HG03558 (cell line): ENCODE results near the gene LRP5.

ENCODE experiments used
- ATAC-seq: cut with Tn5 transposase; IDR thresholded peaks from one replicate; pipeline ENCODE4 v1.9.1; 2021; ENCODE audit warnings: moderate number of reproducible peaks; ENCODE audit not compliant: unreplicated experiment; ENCODE audit errors: extremely low read depth

Gene LRP5

GRCh38 chr11:68312117-68312779, at the start of gene LRP5:
Gene LRP5 (plus strand): TSS chr11:68312591. CDS start chr11:68312715, 124 bp downstream.
- no peak for ATAC-seq

- no peak for ATAC-seq
Observed at GRCh38 chr11:68263444-68264035, 48.9 kb upstream of the LRP5 start.

DNA sequence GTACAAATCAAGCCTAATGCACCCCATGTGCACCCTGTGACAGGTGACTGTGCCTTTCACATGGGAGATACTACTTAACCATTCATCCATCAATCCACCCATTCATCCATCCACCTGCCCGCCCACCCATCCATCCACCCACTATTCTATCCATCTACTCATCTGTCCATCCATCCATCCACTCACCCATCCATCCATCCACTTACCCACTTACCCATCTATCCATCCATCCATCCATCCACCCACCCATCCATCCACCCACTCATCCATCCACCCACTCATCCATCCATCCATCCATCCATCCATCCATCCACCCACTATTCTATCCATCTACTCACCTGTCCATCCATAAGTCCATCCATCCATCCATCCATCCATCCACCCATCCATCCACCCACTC, 48.1 kb upstream of the LRP5 start:
- no peak for ATAC-seq

DNA sequence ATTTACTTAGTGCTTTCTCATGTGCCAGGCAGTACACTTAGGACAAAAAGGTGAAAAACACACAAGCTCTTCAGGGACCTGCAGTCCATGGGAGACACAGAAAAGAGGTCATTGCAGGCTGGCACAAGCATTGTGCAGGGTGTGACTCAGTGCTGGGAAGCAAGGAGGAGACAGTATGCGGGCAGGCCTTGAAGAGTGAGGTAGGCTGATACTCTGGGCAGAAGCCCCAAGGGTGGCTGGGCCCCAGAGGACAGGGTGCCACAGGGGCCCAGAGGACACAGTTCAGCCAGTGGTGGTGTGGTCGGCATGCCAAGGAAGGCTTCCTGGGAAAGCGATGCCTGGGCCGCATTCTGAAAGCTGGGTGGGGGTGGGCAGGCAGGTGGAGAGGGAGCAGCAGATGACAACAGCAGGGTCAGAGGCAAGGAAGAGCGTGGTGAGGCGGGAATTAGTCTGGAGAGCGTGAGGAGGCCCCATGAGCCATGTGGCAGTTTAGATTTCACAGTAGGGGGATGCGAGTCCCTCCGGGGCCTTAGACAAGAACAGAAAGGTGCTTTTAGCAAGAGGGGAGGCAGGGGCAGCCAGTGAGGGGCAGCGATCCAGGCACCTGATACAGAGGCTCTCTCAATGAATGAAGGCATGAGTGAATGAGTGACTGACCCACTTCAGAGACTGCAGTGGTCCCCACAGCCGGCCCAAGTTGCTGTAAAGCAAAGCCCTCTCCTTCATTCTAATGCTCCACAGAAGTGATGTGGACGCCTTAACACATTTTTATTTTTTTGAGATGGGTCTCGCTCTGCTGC, 47.5 kb upstream of the LRP5 start:
- no peak for ATAC-seq

- ATAC-seq: peak; percentile 59
Observed at GRCh38 chr11:68266121-68266891, 46.1 kb upstream of the LRP5 start.

DNA sequence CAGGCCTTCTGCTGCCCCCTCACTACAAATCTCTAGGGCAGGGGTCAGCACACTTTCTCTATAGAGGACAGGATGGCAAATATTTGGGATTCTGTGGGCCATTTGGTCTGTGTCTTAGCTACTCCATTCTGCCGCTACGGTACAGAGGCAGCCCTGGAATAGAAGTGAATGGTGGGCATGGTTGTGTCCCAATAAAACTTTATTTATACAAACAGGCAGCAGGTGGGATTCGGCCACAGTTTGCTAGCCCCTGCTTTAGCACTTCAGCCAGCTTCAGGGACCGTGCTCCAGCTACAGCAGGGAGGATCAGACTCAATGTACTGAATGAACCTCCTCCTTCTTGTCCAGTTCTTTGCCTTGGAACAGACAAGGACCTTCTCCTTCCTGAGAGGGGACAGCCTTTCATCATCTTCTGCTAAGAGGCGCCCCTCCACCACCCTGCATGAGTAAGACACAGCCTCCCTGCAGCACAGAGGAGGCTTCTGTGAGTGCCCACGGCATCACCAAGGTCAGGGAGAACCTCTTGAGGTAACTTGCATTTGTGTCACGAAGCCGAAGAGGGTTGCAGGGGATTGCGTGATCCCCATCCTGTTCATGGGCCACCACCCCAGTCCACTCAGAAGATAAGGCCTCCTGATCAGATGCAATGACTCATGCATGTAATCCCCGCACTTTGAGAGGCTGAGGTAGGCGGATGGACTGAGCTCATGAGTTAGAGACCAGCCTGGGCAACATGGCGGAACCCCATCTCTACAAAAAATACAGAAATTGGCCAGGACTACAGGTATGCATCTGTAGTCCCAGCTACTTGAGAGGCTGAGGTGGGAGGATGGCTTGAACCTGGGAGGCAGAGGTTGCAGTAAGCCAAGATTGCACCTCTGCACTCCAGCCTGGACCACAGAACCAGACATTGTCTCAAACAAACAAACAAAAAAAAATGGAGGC, 45.2 kb upstream of the LRP5 start:
- no peak for ATAC-seq

- no peak for ATAC-seq
Observed at GRCh38 chr11:68267881-68268240, 44.5 kb upstream of the LRP5 start.

DNA sequence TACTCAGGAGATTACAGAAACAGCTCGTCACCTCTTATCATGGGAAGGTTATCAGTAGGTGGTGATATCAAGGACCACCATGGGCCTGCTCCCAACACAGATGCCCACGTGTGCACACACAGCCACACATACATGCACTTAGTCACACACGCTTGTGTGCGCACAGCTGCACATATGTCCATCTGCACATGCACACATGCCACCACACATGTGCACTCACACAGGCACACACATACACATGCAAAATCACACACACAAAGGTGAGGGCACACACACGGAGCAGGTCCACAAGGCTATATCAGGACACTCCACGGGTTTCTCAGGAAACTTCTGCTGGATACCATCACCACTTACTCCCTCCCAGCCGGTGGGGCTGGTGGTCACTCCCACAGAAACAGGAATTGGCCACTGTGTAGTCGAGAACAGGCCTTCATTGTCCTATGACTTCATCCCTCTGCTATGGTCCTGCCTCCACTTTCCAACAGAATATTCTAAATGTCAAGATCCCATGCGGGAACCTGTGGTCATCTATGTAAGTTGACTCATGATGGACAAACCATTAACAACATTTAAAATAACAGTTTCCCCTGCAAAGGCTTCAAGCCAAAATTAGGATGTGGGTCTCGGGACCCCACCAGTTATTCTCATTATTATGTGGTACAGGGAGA, 42.8 kb upstream of the LRP5 start:
- ATAC-seq: no peak

GRCh38 chr11:68270196-68271022, 42.0 kb upstream of the LRP5 start:
- ATAC-seq: no peak

- ATAC-seq: no peak
Observed at GRCh38 chr11:68271023-68271780, 41.2 kb upstream of the LRP5 start.

DNA sequence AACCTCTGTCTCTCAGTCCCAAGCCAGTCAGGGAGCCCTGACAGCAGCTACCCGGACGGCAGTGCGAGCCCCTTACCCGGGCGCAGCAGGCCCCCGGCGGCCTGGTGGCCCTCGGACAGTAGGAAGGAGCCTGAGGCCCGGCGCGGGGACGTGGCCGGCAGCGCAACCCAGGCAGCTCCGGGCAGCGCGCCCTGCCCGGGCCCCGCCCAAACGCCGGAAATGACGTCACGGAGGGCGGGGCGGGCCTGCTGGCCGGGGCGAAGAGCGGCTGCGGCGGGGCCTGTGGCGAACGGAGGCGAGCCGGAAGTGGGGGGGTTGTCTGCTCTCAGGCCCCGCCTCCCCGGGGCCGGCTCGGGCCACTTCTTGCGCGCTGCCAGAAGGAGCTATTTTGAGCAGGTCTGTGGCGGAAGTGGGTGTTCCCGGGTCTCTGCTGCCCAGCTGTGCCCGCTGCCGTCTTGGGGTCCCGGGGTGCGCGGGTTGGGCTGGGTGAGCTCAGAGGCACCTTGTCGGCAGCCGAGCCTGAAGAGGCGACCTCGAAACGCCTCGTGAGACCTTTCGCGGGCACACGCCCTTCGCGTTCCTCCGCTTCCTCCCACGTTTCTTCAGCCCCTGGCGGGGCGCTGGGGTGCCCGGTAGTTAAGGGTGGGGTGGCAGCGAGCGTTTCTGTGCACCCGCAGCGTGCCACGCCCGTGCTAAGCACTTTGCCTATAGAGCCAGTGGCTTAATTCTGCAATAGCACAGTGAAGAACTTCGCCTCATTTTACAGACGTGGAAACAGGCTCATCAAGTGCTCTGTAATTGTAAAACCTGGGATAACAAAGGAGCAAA, 40.4 kb upstream of the LRP5 start, which contains the start of gene C11orf24:
Gene C11orf24, minus strand, starts transcription at position 193 of the 828 bp plus-strand sequence. CDS start 8,206 bp downstream, outside the sequence.
- ATAC-seq: peak; percentile 63

- ATAC-seq: no peak
Observed at GRCh38 chr11:68273026-68273738, 39.2 kb upstream of the LRP5 start.

- no peak for ATAC-seq
Observed at GRCh38 chr11:68274306-68274705, 38.1 kb upstream of the LRP5 start.

- ATAC-seq: no peak
Observed at GRCh38 chr11:68275721-68276507, 36.5 kb upstream of the LRP5 start.

DNA sequence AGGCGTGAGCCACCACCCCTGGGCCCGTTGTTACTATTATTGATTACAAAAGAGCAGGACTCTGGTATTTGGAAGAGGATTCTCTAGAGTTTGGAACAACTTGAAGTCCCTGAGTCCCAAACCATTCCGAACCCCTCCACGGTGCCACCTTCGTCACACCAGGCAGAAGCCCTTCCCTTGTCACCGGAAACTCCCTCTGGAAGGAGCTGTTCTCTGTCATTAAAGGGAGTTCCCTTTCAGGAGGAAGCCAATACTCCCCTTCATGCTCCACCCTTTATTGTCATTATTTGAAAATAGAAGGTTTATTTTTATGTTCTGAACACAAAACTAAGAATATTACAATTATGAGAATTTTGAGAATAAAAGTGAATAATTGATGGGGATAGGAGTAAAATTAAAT, 35.5 kb upstream of the LRP5 start:
- ATAC-seq: no peak
